A673 (cell line): ENCODE measurements around the gene CCDC127. TPM values are rescaled to one million over a fixed set of nuclear protein-coding genes. Genes with fewer than 3 reads are reported as not detected.

Experiments
- BruUV-seq: library from RNA; stranded (reverse); fragments of 400-500 nt; replicated peaks from 2 replicates; lab custom pipeline; 2021; lab: Mats Ljungman, UMichigan
- CTCF ChIA-PET: fragments of 300-600 bp; sonication (Branson Sonifier 250); formaldehyde crosslinking; loops from one replicate; lab custom pipeline; 2022; ENCODE audit warnings: antibody characterized with exemption; lab: Charles Lee
- POLR2A ChIA-PET: fragments of 300-600 bp; sonication (Branson Sonifier 250); formaldehyde crosslinking; loops from one replicate; lab custom pipeline; 2022; ENCODE audit warnings: antibody characterized with exemption; ENCODE audit not compliant: low non-redundant PET; lab: Charles Lee
- DNase-seq: peaks from one replicate; pipeline ENCODE4 v3.0.0-alpha.2; 2015; ENCODE audit warnings: low spot score
- H3K27ac ChIP-seq: fragments of 200-600 bp; sonication (generic); 2 replicates; pipeline ENCODE4 v1.5.1; 2016; ENCODE audit warnings: mixed run types, low read depth, mild to moderate bottlenecking, mixed read lengths, antibody characterized with exemption, low read length; ENCODE audit not compliant: poor library complexity, severe bottlenecking
- H3K27me3 ChIP-seq: fragments of 200-600 bp; sonication (generic); replicated peaks from 2 replicates; pipeline ENCODE4 v1.6.1; 2017; ENCODE audit warnings: mixed run types, low read depth, mild to moderate bottlenecking, mixed read lengths, antibody characterized with exemption, low read length; ENCODE audit not compliant: insufficient read depth, poor library complexity
- H3K36me3 ChIP-seq: fragments of 200-600 bp; sonication (generic); 2 replicates; pipeline ENCODE4 v1.6.1; 2016; ENCODE audit warnings: mixed run types, mild to moderate bottlenecking, mixed read lengths, antibody characterized with exemption, low read length; ENCODE audit not compliant: insufficient read depth, poor library complexity, severe bottlenecking
- H3K4me1 ChIP-seq: fragments of 200-600 bp; sonication (generic); 2 replicates; pipeline ENCODE4 v1.6.1; 2017; ENCODE audit warnings: mixed run types, mild to moderate bottlenecking, mixed read lengths, antibody characterized with exemption, low read length; ENCODE audit not compliant: insufficient read depth, poor library complexity, severe bottlenecking
- H3K4me3 ChIP-seq: fragments of 200-600 bp; sonication (generic); 2 replicates; pipeline ENCODE4 v1.5.1; 2016; ENCODE audit warnings: low read depth, mixed run types, mild to moderate bottlenecking, mixed read lengths, low read length; ENCODE audit not compliant: poor library complexity, severe bottlenecking
- H3K9me3 ChIP-seq: fragments of 200-600 bp; sonication (generic); 2 replicates; pipeline ENCODE4 v1.6.1; 2016; ENCODE audit warnings: mixed run types, low read depth, mild to moderate bottlenecking, mixed read lengths, antibody characterized with exemption, low read length; ENCODE audit not compliant: poor library complexity, severe bottlenecking
- EZH2 ChIP-seq: fragments of 200-600 bp; sonication (generic); IDR thresholded peaks from 2 replicates; pipeline ENCODE4 v1.6.1; 2017; ENCODE audit warnings: borderline replicate concordance, low read depth, mild to moderate bottlenecking, mixed read lengths, antibody characterized with exemption, low read length; ENCODE audit not compliant: poor library complexity, severe bottlenecking
- intact Hi-C: fragments of 100-400 bp; cut with micrococcal nuclease; formaldehyde crosslinking; loops from one replicate; pipeline ENCODE4 v1.10.0; 2022; ENCODE audit not compliant: unreplicated experiment
- total RNA-seq: library from RNA; stranded (reverse); gene quantifications from 2 replicates; pipeline ENCODE4 v1.2.3, GENCODE V29; 2021
- TF ChIP-seq, protein P1 (sequence below): fragments of 300-800, 200-600 bp; sonication (generic); conservative IDR thresholded peaks from 2 replicates; pipeline ENCODE4 v1.5.1; 2017; ENCODE audit warnings: low read depth, mild to moderate bottlenecking, antibody characterized with exemption, low read length, moderate library complexity, mixed read lengths

The CCDC127 gene
- total RNA-seq, 1 experiment from 2014 or later: 8.8 TPM

- H3K4me1 ChIP-seq: no peaks in the 10 kb centered on the region
- intact Hi-C loops: no loop called here
- TF ChIP-seq, protein P1, sequence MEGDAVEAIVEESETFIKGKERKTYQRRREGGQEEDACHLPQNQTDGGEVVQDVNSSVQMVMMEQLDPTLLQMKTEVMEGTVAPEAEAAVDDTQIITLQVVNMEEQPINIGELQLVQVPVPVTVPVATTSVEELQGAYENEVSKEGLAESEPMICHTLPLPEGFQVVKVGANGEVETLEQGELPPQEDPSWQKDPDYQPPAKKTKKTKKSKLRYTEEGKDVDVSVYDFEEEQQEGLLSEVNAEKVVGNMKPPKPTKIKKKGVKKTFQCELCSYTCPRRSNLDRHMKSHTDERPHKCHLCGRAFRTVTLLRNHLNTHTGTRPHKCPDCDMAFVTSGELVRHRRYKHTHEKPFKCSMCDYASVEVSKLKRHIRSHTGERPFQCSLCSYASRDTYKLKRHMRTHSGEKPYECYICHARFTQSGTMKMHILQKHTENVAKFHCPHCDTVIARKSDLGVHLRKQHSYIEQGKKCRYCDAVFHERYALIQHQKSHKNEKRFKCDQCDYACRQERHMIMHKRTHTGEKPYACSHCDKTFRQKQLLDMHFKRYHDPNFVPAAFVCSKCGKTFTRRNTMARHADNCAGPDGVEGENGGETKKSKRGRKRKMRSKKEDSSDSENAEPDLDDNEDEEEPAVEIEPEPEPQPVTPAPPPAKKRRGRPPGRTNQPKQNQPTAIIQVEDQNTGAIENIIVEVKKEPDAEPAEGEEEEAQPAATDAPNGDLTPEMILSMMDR: no peak
- TF ChIP-seq EZH2: no peak
- no peak for DNase-seq
- no peaks in the 10 kb centered on the region for H3K36me3 ChIP-seq
- H3K27me3 ChIP-seq: peaks cover 13% of the 10 kb centered on the region
- no peaks in the 10 kb centered on the region for H3K9me3 ChIP-seq
- CTCF ChIA-PET: no interaction called here
- no TSS peak for BruUV-seq
- POLR2A ChIA-PET: no interaction called here
- no peak overlapping the region for H3K27ac ChIP-seq
- H3K4me3 ChIP-seq: no peak overlapping the region
Measured at GRCh38 chr5:178110-178509, 39.8 kb downstream of the CCDC127 start.

DNA sequence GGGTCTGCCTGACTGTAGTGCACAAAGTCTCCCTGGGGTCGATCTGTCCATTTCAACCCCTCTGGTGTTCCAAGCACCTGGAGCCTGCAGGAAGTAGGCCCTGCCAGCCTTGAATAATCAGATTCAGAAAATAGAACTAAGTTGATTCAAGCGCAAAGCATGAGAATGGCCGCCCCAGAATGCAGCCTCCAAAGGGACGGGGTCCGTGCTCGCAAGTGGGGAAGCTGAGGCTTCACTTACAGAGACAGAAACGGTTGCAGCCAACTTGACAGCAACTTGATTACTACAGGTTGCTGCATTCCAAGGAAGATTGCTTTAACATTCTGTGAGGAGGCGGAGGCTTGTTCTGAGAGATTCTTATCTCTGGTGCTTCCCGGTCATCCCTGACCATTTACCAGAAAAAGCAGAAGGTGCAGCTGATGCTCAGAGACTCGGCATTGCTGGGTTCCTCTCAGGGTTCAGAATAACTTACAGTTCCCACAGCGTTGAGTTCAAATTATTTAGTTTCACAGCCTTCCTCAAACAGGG is 41.6 kb downstream of the CCDC127 start:
- ChIA-PET POLR2A (no interaction called here), CTCF (no interaction called here)
- no TSS peak for BruUV-seq
- DNase-seq: no peak
- TF ChIP-seq EZH2: no peak
- TF ChIP-seq, protein P1: no peak
- intact Hi-C loops: no loop called here
- Histone ChIP-seq H3K9me3 (no peaks in the 10 kb centered on the region), H3K27me3 (peaks cover 13% of the 10 kb centered on the region), H3K4me1 (no peaks in the 10 kb centered on the region), H3K4me3 (no peak overlapping the region), H3K36me3 (no peaks in the 10 kb centered on the region), H3K27ac (no peak overlapping the region)

GRCh38 chr5:174876-175465 is 43.0 kb downstream of the CCDC127 start:
- Histone ChIP-seq H3K27me3 (peaks cover 13% of the 10 kb centered on the region), H3K9me3 (no peaks in the 10 kb centered on the region), H3K27ac (no peak overlapping the region), H3K4me1 (no peaks in the 10 kb centered on the region), H3K4me3 (no peak overlapping the region), H3K36me3 (no peaks in the 10 kb centered on the region)
- TF ChIP-seq, protein P1: no peak
- TF ChIP-seq EZH2: no peak
- POLR2A ChIA-PET: no interaction called here
- intact Hi-C loops: no loop called here
- no peak for DNase-seq
- BruUV-seq: no TSS peak
- CTCF ChIA-PET: no interaction called here
